Measurements from ENCODE around the gene GTPBP2. TPM values are rescaled to one million over a fixed set of nuclear protein-coding genes. Genes with fewer than 3 reads are reported as not detected.

The GTPBP2 gene
- total and polyA plus RNA-seq, 2 of the 13 experiments (the other 11 are each of a cell fraction or from before 2014, with no cell fraction given) = 26.9 to 88.2 TPM

- TF ChIP-seq ZNF770 (CRISPR knock-in tag; IDR thresholded peaks at IDR 0.05) (0 out of 2 replicates have a peak, but pooled peaks have one; percentile 31), MTA1 (CRISPR knock-in tag; IDR thresholded peaks at IDR 0.05; ENCODE audit: borderline replicate concordance) (no peak), KAT8 (CRISPR knock-in tag; IDR thresholded peaks at IDR 0.05) (no peak), ZBTB20 (CRISPR knock-in tag; IDR thresholded peaks at IDR 0.05; ENCODE audit: borderline replicate concordance, low read depth) (no peak), ZNF562 (CRISPR knock-in tag; IDR thresholded peaks at IDR 0.05; ENCODE audit: borderline replicate concordance) (no peak), KLF16 (CRISPR knock-in tag; IDR thresholded peaks at IDR 0.05) (0 out of 4 replicates have a peak, but pooled peaks of 1 of the 2 experiments have one; percentile 50), MTA3 (CRISPR knock-in tag; IDR thresholded peaks at IDR 0.05) (no peak), ATF3 (CRISPR knock-in tag; IDR thresholded peaks at IDR 0.05) (no peak), STAG1 (CRISPR knock-in tag; IDR thresholded peaks at IDR 0.05) (peak; percentile 83), ATF1 (CRISPR knock-in tag; IDR thresholded peaks at IDR 0.05) (no peak), KDM3A (CRISPR knock-in tag; IDR thresholded peaks at IDR 0.05; ENCODE audit: low read depth) (peak; percentile 44; the same call in 1 of the 2 replicates), ZBTB8A (CRISPR knock-in tag; IDR thresholded peaks at IDR 0.05; ENCODE audit: borderline replicate concordance, low read depth) (no peak), CBX5 (CRISPR knock-in tag; IDR thresholded peaks at IDR 0.05; ENCODE audit: borderline replicate concordance) (no peak)
- TF ChIP-seq, protein P1, sequence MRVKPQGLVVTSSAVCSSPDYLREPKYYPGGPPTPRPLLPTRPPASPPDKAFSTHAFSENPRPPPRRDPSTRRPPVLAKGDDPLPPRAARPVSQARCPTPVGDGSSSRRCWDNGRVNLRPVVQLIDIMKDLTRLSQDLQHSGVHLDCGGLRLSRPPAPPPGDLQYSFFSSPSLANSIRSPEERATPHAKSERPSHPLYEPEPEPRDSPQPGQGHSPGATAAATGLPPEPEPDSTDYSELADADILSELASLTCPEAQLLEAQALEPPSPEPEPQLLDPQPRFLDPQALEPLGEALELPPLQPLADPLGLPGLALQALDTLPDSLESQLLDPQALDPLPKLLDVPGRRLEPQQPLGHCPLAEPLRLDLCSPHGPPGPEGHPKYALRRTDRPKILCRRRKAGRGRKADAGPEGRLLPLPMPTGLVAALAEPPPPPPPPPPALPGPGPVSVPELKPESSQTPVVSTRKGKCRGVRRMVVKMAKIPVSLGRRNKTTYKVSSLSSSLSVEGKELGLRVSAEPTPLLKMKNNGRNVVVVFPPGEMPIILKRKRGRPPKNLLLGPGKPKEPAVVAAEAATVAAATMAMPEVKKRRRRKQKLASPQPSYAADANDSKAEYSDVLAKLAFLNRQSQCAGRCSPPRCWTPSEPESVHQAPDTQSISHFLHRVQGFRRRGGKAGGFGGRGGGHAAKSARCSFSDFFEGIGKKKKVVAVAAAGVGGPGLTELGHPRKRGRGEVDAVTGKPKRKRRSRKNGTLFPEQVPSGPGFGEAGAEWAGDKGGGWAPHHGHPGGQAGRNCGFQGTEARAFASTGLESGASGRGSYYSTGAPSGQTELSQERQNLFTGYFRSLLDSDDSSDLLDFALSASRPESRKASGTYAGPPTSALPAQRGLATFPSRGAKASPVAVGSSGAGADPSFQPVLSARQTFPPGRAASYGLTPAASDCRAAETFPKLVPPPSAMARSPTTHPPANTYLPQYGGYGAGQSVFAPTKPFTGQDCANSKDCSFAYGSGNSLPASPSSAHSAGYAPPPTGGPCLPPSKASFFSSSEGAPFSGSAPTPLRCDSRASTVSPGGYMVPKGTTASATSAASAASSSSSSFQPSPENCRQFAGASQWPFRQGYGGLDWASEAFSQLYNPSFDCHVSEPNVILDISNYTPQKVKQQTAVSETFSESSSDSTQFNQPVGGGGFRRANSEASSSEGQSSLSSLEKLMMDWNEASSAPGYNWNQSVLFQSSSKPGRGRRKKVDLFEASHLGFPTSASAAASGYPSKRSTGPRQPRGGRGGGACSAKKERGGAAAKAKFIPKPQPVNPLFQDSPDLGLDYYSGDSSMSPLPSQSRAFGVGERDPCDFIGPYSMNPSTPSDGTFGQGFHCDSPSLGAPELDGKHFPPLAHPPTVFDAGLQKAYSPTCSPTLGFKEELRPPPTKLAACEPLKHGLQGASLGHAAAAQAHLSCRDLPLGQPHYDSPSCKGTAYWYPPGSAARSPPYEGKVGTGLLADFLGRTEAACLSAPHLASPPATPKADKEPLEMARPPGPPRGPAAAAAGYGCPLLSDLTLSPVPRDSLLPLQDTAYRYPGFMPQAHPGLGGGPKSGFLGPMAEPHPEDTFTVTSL (CRISPR knock-in tag; IDR thresholded peaks at IDR 0.05; ENCODE audit: borderline replicate concordance) = no peak
- TF ChIP-seq, protein P2, sequence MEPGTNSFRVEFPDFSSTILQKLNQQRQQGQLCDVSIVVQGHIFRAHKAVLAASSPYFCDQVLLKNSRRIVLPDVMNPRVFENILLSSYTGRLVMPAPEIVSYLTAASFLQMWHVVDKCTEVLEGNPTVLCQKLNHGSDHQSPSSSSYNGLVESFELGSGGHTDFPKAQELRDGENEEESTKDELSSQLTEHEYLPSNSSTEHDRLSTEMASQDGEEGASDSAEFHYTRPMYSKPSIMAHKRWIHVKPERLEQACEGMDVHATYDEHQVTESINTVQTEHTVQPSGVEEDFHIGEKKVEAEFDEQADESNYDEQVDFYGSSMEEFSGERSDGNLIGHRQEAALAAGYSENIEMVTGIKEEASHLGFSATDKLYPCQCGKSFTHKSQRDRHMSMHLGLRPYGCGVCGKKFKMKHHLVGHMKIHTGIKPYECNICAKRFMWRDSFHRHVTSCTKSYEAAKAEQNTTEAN (CRISPR knock-in tag; conservative IDR thresholded peaks at IDR 0.05) = no peak
- TF ChIP-seq, protein P3, sequence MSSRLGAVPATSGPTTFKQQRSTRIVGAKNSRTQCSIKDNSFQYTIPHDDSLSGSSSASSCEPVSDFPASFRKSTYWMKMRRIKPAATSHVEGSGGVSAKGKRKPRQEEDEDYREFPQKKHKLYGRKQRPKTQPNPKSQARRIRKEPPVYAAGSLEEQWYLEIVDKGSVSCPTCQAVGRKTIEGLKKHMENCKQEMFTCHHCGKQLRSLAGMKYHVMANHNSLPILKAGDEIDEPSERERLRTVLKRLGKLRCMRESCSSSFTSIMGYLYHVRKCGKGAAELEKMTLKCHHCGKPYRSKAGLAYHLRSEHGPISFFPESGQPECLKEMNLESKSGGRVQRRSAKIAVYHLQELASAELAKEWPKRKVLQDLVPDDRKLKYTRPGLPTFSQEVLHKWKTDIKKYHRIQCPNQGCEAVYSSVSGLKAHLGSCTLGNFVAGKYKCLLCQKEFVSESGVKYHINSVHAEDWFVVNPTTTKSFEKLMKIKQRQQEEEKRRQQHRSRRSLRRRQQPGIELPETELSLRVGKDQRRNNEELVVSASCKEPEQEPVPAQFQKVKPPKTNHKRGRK (CRISPR knock-in tag; IDR thresholded peaks at IDR 0.05) = 0 out of 2 replicates have a peak, but pooled peaks have one; percentile 31
These were observed 20.7 kb downstream of the GTPBP2 start (continued) for GRCh38 chr6:43608310-43608763.
